OCI-LY7 (cell line): Measurements from ENCODE around the gene FCHSD2. TPM values are rescaled to one million over a fixed set of nuclear protein-coding genes. Genes with fewer than 3 reads are reported as not detected.

Experiments used
- BruUV-seq: library from RNA; stranded (reverse); fragments of 400-500 nt; replicated peaks from 2 replicates; lab custom pipeline; 2021; lab: Mats Ljungman, UMichigan
- CTCF ChIA-PET: fragments of 300-600 bp; sonication (Branson Sonifier 250); formaldehyde crosslinking; loops from one replicate; lab custom pipeline; 2022; ENCODE audit warnings: antibody characterized with exemption; ENCODE audit not compliant: unreplicated experiment; lab: Charles Lee
- POLR2A ChIA-PET: fragments of 300-600 bp; sonication (Branson Sonifier 250); formaldehyde crosslinking; loops from one replicate; lab custom pipeline; 2022; ENCODE audit warnings: antibody characterized with exemption; lab: Charles Lee
- DNase-seq: peaks from one replicate; pipeline ENCODE4 v3.0.0-alpha.2; 2015; ENCODE audit warnings: low spot score
- H2AFZ ChIP-seq: fragments of 200-600 bp; sonication (generic), shearing (Covaris generic); 2 replicates; pipeline ENCODE4 v1.6.1; 2014; ENCODE audit warnings: mild to moderate bottlenecking, antibody characterized with exemption, low read length, moderate library complexity
- H3K27ac ChIP-seq: fragments of 200-600 bp; sonication (generic); 2 replicates; pipeline ENCODE4 v1.5.1; 2014; ENCODE audit warnings: mixed run types, low read depth, mild to moderate bottlenecking, moderate library complexity, low read length, inconsistent platforms; ENCODE audit not compliant: poor library complexity, severe bottlenecking
- H3K36me3 ChIP-seq: fragments of 200-600 bp; sonication (generic); 2 replicates; pipeline ENCODE4 v1.6.1; 2014; ENCODE audit warnings: mild to moderate bottlenecking, antibody characterized with exemption, low read length, moderate library complexity, mixed read lengths; ENCODE audit not compliant: insufficient read depth
- H3K4me1 ChIP-seq: fragments of 200-600 bp; sonication (generic); 2 replicates; pipeline ENCODE4 v1.5.1; 2014; ENCODE audit warnings: mild to moderate bottlenecking, low read length; ENCODE audit not compliant: insufficient read depth, poor library complexity, severe bottlenecking
- H3K4me2 ChIP-seq: fragments of 200-600 bp; sonication (generic); 2 replicates; pipeline ENCODE4 v1.6.1; 2014; ENCODE audit warnings: mild to moderate bottlenecking, low read length
- H3K4me3 ChIP-seq: fragments of 200-600 bp; sonication (generic); 2 replicates; pipeline ENCODE4 v1.5.1; 2014; ENCODE audit warnings: mild to moderate bottlenecking, low read depth, low read length; ENCODE audit not compliant: poor library complexity, severe bottlenecking
- H3K79me2 ChIP-seq: fragments of 200-600 bp; sonication (generic); 2 replicates; pipeline ENCODE4 v1.6.1; 2016; ENCODE audit warnings: low read depth, mild to moderate bottlenecking, low read length, moderate library complexity, mixed read lengths; ENCODE audit not compliant: insufficient read depth
- H3K9me2 ChIP-seq: fragments of 200-600 bp; sonication (generic); 2 replicates; pipeline ENCODE4 v1.6.1; 2016; ENCODE audit warnings: mild to moderate bottlenecking, low read length, mixed read lengths; ENCODE audit not compliant: insufficient read depth
- H3K9me3 ChIP-seq: fragments of 200-600 bp; sonication (generic); 2 replicates; pipeline ENCODE4 v1.6.1; 2014; ENCODE audit warnings: mild to moderate bottlenecking, mixed run types, low read length, mixed read lengths
- H4K20me1 ChIP-seq: fragments of 200-600 bp; sonication (generic); 2 replicates; pipeline ENCODE4 v1.6.1; 2014; ENCODE audit warnings: mild to moderate bottlenecking, antibody characterized with exemption, low read length, moderate library complexity, mixed read lengths; ENCODE audit not compliant: insufficient read depth
- EZH2phosphoT487 ChIP-seq: fragments of 200-600 bp; sonication (generic); IDR thresholded peaks from 2 replicates; pipeline ENCODE4 v1.6.1; 2018; ENCODE audit warnings: low read depth, borderline replicate concordance, mild to moderate bottlenecking, mixed run types, antibody characterized with exemption, low read length, moderate library complexity, mixed read lengths
- intact Hi-C: fragments of 100-400 bp; cut with micrococcal nuclease; formaldehyde crosslinking; loops from one replicate; pipeline ENCODE4 v1.10.0; 2022; ENCODE audit not compliant: unreplicated experiment
- total RNA-seq, 2 experiments: library from RNA; depleted of rRNA in 1 of 2; stranded (reverse); fragments of >200 nt in 1 of 2; shearing (Covaris generic) in 1 of 2; gene quantifications; 2 replicates each; pipeline ENCODE4 v1.2.3, GENCODE V29; 2014 to 2022
- TF ChIP-seq, protein P1 (sequence below): fragments of 200-600 bp; sonication (generic); conservative IDR thresholded peaks from 2 replicates; pipeline ENCODE4 v1.5.1; 2014; ENCODE audit warnings: mild to moderate bottlenecking, antibody characterized with exemption, low read length, moderate library complexity, mixed read lengths

The FCHSD2 gene
- total RNA-seq, 2 experiments from 2014 or later = 39.0 to 147 TPM

- H2AFZ ChIP-seq = no peak overlapping the region
- no peak overlapping the region for H3K4me3 ChIP-seq
- H3K9me3 ChIP-seq = peaks cover 3% of the 10 kb centered on the region; the same call in 1 of the 2 replicates
- peaks cover 3% of the 10 kb centered on the region; the same call in 1 of the 2 replicates for H4K20me1 ChIP-seq
- no peak overlapping the region for H3K4me2 ChIP-seq
- no peak for TF ChIP-seq EZH2phosphoT487
- TF ChIP-seq, protein P1, sequence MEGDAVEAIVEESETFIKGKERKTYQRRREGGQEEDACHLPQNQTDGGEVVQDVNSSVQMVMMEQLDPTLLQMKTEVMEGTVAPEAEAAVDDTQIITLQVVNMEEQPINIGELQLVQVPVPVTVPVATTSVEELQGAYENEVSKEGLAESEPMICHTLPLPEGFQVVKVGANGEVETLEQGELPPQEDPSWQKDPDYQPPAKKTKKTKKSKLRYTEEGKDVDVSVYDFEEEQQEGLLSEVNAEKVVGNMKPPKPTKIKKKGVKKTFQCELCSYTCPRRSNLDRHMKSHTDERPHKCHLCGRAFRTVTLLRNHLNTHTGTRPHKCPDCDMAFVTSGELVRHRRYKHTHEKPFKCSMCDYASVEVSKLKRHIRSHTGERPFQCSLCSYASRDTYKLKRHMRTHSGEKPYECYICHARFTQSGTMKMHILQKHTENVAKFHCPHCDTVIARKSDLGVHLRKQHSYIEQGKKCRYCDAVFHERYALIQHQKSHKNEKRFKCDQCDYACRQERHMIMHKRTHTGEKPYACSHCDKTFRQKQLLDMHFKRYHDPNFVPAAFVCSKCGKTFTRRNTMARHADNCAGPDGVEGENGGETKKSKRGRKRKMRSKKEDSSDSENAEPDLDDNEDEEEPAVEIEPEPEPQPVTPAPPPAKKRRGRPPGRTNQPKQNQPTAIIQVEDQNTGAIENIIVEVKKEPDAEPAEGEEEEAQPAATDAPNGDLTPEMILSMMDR = no peak
- no peaks in the 10 kb centered on the region for H3K9me2 ChIP-seq
- peaks cover 75% of the 10 kb centered on the region for H3K36me3 ChIP-seq
- peaks cover 90% of the 10 kb centered on the region for H3K79me2 ChIP-seq
- no peak overlapping the region for H3K27ac ChIP-seq
- ChIA-PET POLR2A (no interaction called here), CTCF (no interaction called here)
- BruUV-seq = no TSS peak
- intact Hi-C loops = no loop called here
- peaks cover 32% of the 10 kb centered on the region for H3K4me1 ChIP-seq
- no peak for DNase-seq
Measured at GRCh38 chr11:73059915-73060314, 82.2 kb downstream of the FCHSD2 start.

- TSS peak; percentile 17 for BruUV-seq
- Histone ChIP-seq H3K4me1 (peaks cover 34% of the 10 kb centered on the region), H3K9me2 (no peaks in the 10 kb centered on the region), H4K20me1 (0 out of 2 replicates have a peak, but pooled peaks cover under 1% of the 10 kb centered on the region), H3K79me2 (peaks cover 90% of the 10 kb centered on the region), H3K9me3 (peaks cover 6% of the 10 kb centered on the region; the same call in 1 of the 2 replicates), H3K27ac (no peak overlapping the region), H3K4me3 (no peak overlapping the region), H3K4me2 (no peak overlapping the region), H2AFZ (no peak overlapping the region), H3K36me3 (peaks cover 76% of the 10 kb centered on the region)
- DNase-seq = no peak
- intact Hi-C loops = no loop called here
- POLR2A ChIA-PET = interaction anchor here (0.6 kb wide), 1 partner anchor 9 kb away, joined by 5 read pairs; no protein-coding TSS in a partner anchor
- TF ChIP-seq EZH2phosphoT487 = no peak
- TF ChIP-seq, protein P1 = no peak
- CTCF ChIA-PET = interaction anchor here (1.0 kb wide), 1 partner anchor 11 kb away, joined by 3 read pairs; no protein-coding TSS in a partner anchor
Measured at GRCh38 chr11:73058989-73059674, 83.0 kb downstream of the FCHSD2 start.
